Smooth muscle cell of bladder (primary cell): ENCODE data around the gene SMPDL3A. TPM values are rescaled to one million over a fixed set of nuclear protein-coding genes. Genes with fewer than 3 reads are reported as not detected.

Source experiments
- total RNA-seq: library from RNA; depleted of rRNA; stranded (reverse); fragments of >200 nt; gene quantifications from 2 replicates; pipeline ENCODE4 v1.2.3, GENCODE V29; 2014

SMPDL3A gene
- 174 and 196 TPM in 2 replicates for total RNA-seq

GRCh38 chr6:122789182-122790027 is at the start of gene SMPDL3A:
SMPDL3A (plus strand) TSS chr6:122789258; CDS start chr6:122789347, 89 bp downstream.

GRCh38 chr6:122779667-122780066 is 9.4 kb upstream of the SMPDL3A start, which contains the start of gene FABP7:
FABP7 (plus strand) TSS chr6:122779716; CDS start chr6:122779795, 79 bp downstream.

Other genes with a start within 250 kb of the SMPDL3A start
- gene PKIB, start 178.9 kb upstream of the SMPDL3A start, total RNA-seq = 1.1 and 26.0 TPM in 2 replicates
- 0.46 and 0.71 TPM in 2 replicates for gene FABP7, start 9.5 kb upstream of the SMPDL3A start, total RNA-seq
- gene CLVS2, start 207.0 kb downstream of the SMPDL3A start, total RNA-seq = under 0.01 TPM in 2 replicates